Smooth muscle cell (in vitro differentiated cells): ENCODE results near the gene INSR. TPM values are rescaled to one million over a fixed set of nuclear protein-coding genes. Genes with fewer than 3 reads are reported as not detected.

Experiments
- DNase-seq: peaks from one replicate; lab custom pipeline; 2025; ENCODE audit not compliant: unreplicated experiment; lab: John Stamatoyannopoulos, UW
- H2AFZ ChIP-seq: fragments of 200-600 bp; sonication (generic); 2 replicates; pipeline ENCODE4 v1.6.0; 2016; ENCODE audit warnings: antibody characterized with exemption, low read depth, mild to moderate bottlenecking
- H3F3A ChIP-seq: fragments of 200-600 bp; sonication (generic); 2 replicates; pipeline ENCODE4 v1.6.0; 2017; ENCODE audit warnings: antibody characterized with exemption, low read depth
- H3K27ac ChIP-seq: fragments of 200-600 bp; sonication (generic); 2 replicates; pipeline ENCODE4 v1.5.1; 2016; ENCODE audit warnings: low read depth, mild to moderate bottlenecking
- H3K27me3 ChIP-seq: fragments of 200-600 bp; sonication (generic); 2 replicates; pipeline ENCODE4 v1.6.1; 2016; ENCODE audit warnings: low read depth, mild to moderate bottlenecking
- H3K36me3 ChIP-seq: fragments of 200-600 bp; sonication (generic); 2 replicates; pipeline ENCODE4 v1.5.1; 2016; ENCODE audit warnings: low read depth
- H3K4me1 ChIP-seq: fragments of 200-600 bp; sonication (generic); 2 replicates; pipeline ENCODE4 v1.5.1; 2016; ENCODE audit warnings: low read depth
- H3K4me2 ChIP-seq: fragments of 200-600 bp; sonication (generic); 2 replicates; pipeline ENCODE4 v1.6.0; 2016; ENCODE audit warnings: mild to moderate bottlenecking
- H3K4me3 ChIP-seq: fragments of 200-600 bp; sonication (generic); 2 replicates; pipeline ENCODE4 v1.5.1; 2016; ENCODE audit warnings: mild to moderate bottlenecking
- H3K79me2 ChIP-seq: fragments of 200-600 bp; sonication (generic); 2 replicates; pipeline ENCODE4 v1.6.0; 2016; ENCODE audit warnings: low read depth, mild to moderate bottlenecking
- H3K9ac ChIP-seq: fragments of 200-600 bp; sonication (generic); 2 replicates; pipeline ENCODE4 v1.6.0; 2016; ENCODE audit warnings: low read depth
- H3K9me3 ChIP-seq: fragments of 200-600 bp; sonication (generic); replicated peaks from 2 replicates; pipeline ENCODE4 v1.5.1; 2016; ENCODE audit warnings: low read depth
- H4K20me1 ChIP-seq: fragments of 200-600 bp; sonication (generic); 2 replicates; pipeline ENCODE4 v1.6.0; 2016; ENCODE audit warnings: low read depth
- CTCF ChIP-seq: fragments of 200-600 bp; sonication (generic); IDR thresholded peaks from 2 replicates; pipeline ENCODE4 v1.5.1; 2017; ENCODE audit warnings: borderline replicate concordance, mild to moderate bottlenecking, antibody characterized with exemption; ENCODE audit not compliant: insufficient read depth, poor library complexity, severe bottlenecking
- WGBS: methylation state at CpG from one replicate; pipeline ENCODE4 v1.1.7; 2016; ENCODE audit warnings: low lambda C conversion rate; 5-methylcytosine and 5-hydroxymethylcytosine counted together
- polyA plus RNA-seq: library from polyadenylated mRNA; unstranded; fragments of >200 nt; fragmentation: Nextera tagmentation; extraction: Ambion mirVana; gene quantifications from 2 replicates; pipeline ENCODE4 v1.2.1, GENCODE V29; 2016
- total RNA-seq: library from RNA; depleted of rRNA; stranded (reverse); fragments of >200 nt; gene quantifications from 2 replicates; pipeline ENCODE4 v1.2.3, GENCODE V29; 2014

The INSR gene
- total and polyA plus RNA-seq, 2 experiments from 2014 or later = 2.8 to 12.7 TPM

GRCh38 chr19:7337380-7338194, 43.4 kb upstream of the INSR start:
- H3K4me3 ChIP-seq = no peak overlapping the region
- TF ChIP-seq CTCF = no peak
- H3K9ac ChIP-seq = no peak overlapping the region
- no peaks in the 10 kb centered on the region for H3F3A ChIP-seq
- H3K4me1 ChIP-seq = no peaks in the 10 kb centered on the region
- no peak overlapping the region for H2AFZ ChIP-seq
- H3K27me3 ChIP-seq = no peaks in the 10 kb centered on the region
- DNase-seq = no peak
- H3K36me3 ChIP-seq = no peaks in the 10 kb centered on the region
- no peaks in the 10 kb centered on the region for H3K9me3 ChIP-seq
- no peak overlapping the region for H3K4me2 ChIP-seq
- no peaks in the 10 kb centered on the region for H3K79me2 ChIP-seq
- no peaks in the 10 kb centered on the region for H4K20me1 ChIP-seq
- WGBS = 86% methylated on average over 12 of the region's 12 CpGs
- no peak overlapping the region for H3K27ac ChIP-seq

- H3K9me3 ChIP-seq = no peaks in the 10 kb centered on the region
- TF ChIP-seq CTCF = no peak
- no peaks in the 10 kb centered on the region for H3F3A ChIP-seq
- no peaks in the 10 kb centered on the region for H4K20me1 ChIP-seq
- H3K79me2 ChIP-seq = no peaks in the 10 kb centered on the region
- H3K4me3 ChIP-seq = no peak overlapping the region
- H3K4me2 ChIP-seq = no peak overlapping the region
- 90% methylated on average over 9 of the region's 9 CpGs for WGBS
- H3K36me3 ChIP-seq = no peaks in the 10 kb centered on the region
- H3K27ac ChIP-seq = no peak overlapping the region
- H3K4me1 ChIP-seq = no peaks in the 10 kb centered on the region
- DNase-seq = no peak
- no peak overlapping the region for H3K9ac ChIP-seq
- no peak overlapping the region for H2AFZ ChIP-seq
- no peaks in the 10 kb centered on the region for H3K27me3 ChIP-seq
These were observed 42.2 kb upstream of the INSR start for GRCh38 chr19:7336321-7336973.

GRCh38 chr19:7333198-7334118, 39.2 kb upstream of the INSR start:
- H3K27me3 ChIP-seq = no peaks in the 10 kb centered on the region
- H3F3A ChIP-seq = no peaks in the 10 kb centered on the region
- no peaks in the 10 kb centered on the region for H3K36me3 ChIP-seq
- no peaks in the 10 kb centered on the region for H3K9me3 ChIP-seq
- H3K4me3 ChIP-seq = no peak overlapping the region
- no peak overlapping the region for H2AFZ ChIP-seq
- DNase-seq = no peak
- no peaks in the 10 kb centered on the region for H3K79me2 ChIP-seq
- no peaks in the 10 kb centered on the region for H4K20me1 ChIP-seq
- H3K4me1 ChIP-seq = no peaks in the 10 kb centered on the region
- H3K27ac ChIP-seq = no peak overlapping the region
- 79% methylated on average over 17 of the region's 17 CpGs for WGBS
- H3K9ac ChIP-seq = no peak overlapping the region
- TF ChIP-seq CTCF = no peak
- H3K4me2 ChIP-seq = no peak overlapping the region
